Erythroblast (primary cell): ENCODE data around the gene TTC38.

Experiments
- GATA1 ChIP-seq: IDR thresholded peaks from 2 replicates; pipeline ENCODE4 v1.6.1; 2011; ENCODE audit warnings: low read depth, mild to moderate bottlenecking, control low read depth, low read length, moderate library complexity
- POLR2A ChIP-seq: IDR thresholded peaks from 2 replicates; pipeline ENCODE4 v1.6.1; 2011; ENCODE audit warnings: mild to moderate bottlenecking, low read length

DNA sequence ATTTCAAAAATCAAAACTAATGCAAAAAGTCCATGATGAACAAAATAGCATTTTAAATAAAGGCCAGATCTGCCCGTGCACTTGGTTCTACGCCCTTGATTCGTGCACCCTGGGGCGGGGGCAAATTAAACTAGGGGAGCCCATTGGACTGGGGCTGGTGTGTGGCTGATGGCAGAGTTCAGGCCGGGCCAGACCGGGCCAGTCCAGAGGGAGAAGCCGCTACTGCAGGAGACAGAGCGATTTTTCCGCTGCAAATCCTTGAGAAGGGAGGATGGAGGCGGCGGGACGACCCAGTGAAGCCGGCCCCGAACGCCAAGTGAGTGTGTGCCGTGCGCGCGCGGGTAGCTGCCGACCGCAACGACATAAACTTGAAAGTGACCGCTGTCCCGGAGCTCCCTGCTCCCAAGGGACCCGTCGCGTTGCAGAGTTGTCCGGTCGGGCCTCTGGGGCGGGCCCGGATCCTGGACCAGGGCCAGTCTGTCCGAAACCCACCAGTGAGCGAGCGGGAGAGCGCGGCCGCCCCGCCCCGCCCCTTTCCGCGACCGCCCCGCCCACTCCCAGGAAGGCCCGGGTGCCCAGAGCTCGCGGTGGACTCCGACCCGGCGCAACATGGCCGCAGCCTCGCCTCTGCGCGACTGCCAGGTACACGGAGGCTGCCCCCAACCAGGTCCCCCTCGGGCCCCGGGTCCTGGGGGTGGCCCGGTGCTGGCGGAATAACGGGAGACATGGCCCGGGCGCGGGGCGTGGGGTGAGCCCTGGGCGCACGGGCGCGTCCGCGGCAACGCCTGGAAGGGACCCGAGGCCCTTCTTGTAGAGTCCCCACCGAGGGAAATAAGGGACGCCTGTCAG, at the start of gene TTC38:
- TF ChIP-seq POLR2A (peak; percentile 41), GATA1 (no peak)
